Glutamatergic neuron (in vitro differentiated cells): Measurements from ENCODE around the gene NAB2. TPM values are rescaled to one million over a fixed set of nuclear protein-coding genes. Genes with fewer than 3 reads are reported as not detected.
A peak's percentile ranks its signal among the peaks of the same experiment; 100 is the strongest.

Experiments
- DNase-seq: peaks from one replicate; pipeline ENCODE4 v3.0.0; 2022
- H3K27ac Mint-ChIP-seq: one replicate; pipeline ENCODE4 v1.8.0; 2020; ENCODE audit warnings: mild to moderate bottlenecking, mixed read lengths, inconsistent platforms; ENCODE audit not compliant: unreplicated experiment
- H3K27me3 Mint-ChIP-seq: one replicate; pipeline ENCODE4 v1.8.0; 2020; ENCODE audit warnings: mild to moderate bottlenecking, moderate library complexity, mixed read lengths, inconsistent platforms; ENCODE audit not compliant: unreplicated experiment
- H3K36me3 Mint-ChIP-seq: one replicate; pipeline ENCODE4 v1.8.0; 2020; ENCODE audit warnings: mild to moderate bottlenecking, mixed read lengths, inconsistent platforms; ENCODE audit not compliant: unreplicated experiment
- H3K4me1 Mint-ChIP-seq: one replicate; pipeline ENCODE4 v1.8.0; 2020; ENCODE audit warnings: mild to moderate bottlenecking, low read depth, mixed read lengths, inconsistent platforms; ENCODE audit not compliant: unreplicated experiment
- H3K4me3 Mint-ChIP-seq: one replicate; pipeline ENCODE4 v1.8.0; 2020; ENCODE audit warnings: mild to moderate bottlenecking, mixed read lengths, inconsistent platforms; ENCODE audit not compliant: unreplicated experiment
- H3K9me3 Mint-ChIP-seq: one replicate; pipeline ENCODE4 v1.8.0; 2020; ENCODE audit warnings: mild to moderate bottlenecking, moderate library complexity, mixed read lengths, inconsistent platforms; ENCODE audit not compliant: unreplicated experiment
- CTCF ChIP-seq: fragments of 200-600 bp; sonication (generic); IDR thresholded peaks from one replicate; pipeline ENCODE4 v1.5.0; 2021; ENCODE audit not compliant: partially characterized antibody, unreplicated experiment
- total RNA-seq: library from RNA; stranded (reverse); fragmentation: NEBNext Ultra II Directional; extraction: Animal tissue kit (Norgen Biotek cat#: 25700); gene quantifications from one replicate; pipeline ENCODE4 v1.2.1, GENCODE V29; 2021; ENCODE audit not compliant: unreplicated experiment

Gene NAB2
- total RNA-seq, 1 donor from 2014 or later = 20.0 TPM

GRCh38 chr12:57131896-57132744 is 43.2 kb downstream of the NAB2 start:
- TF ChIP-seq CTCF = no peak
- H3K9me3 Mint-ChIP-seq = no peaks in the 10 kb centered on the region
- no peak for DNase-seq
- no peaks in the 10 kb centered on the region for H3K36me3 Mint-ChIP-seq
- H3K4me3 Mint-ChIP-seq = peak overlapping the region; percentile 80
- H3K27me3 Mint-ChIP-seq = peaks cover 2% of the 10 kb centered on the region
- H3K27ac Mint-ChIP-seq = no peak overlapping the region
- peaks cover 24% of the 10 kb centered on the region for H3K4me1 Mint-ChIP-seq

GRCh38 chr12:57133013-57133569 is 44.2 kb downstream of the NAB2 start:
- H3K27ac Mint-ChIP-seq = no peak overlapping the region
- DNase-seq = no peak
- H3K4me3 Mint-ChIP-seq = peak overlapping the region; percentile 39
- no peaks in the 10 kb centered on the region for H3K9me3 Mint-ChIP-seq
- H3K36me3 Mint-ChIP-seq = no peaks in the 10 kb centered on the region
- TF ChIP-seq CTCF = no peak
- H3K27me3 Mint-ChIP-seq = no peaks in the 10 kb centered on the region
- peaks cover 25% of the 10 kb centered on the region for H3K4me1 Mint-ChIP-seq

- H3K9me3 Mint-ChIP-seq = no peaks in the 10 kb centered on the region
- peaks cover 31% of the 10 kb centered on the region for H3K4me1 Mint-ChIP-seq
Observed at GRCh38 chr12:57133916-57134315, 45.0 kb downstream of the NAB2 start.

GRCh38 chr12:57134949-57135348 is 46.0 kb downstream of the NAB2 start:
- no peak for DNase-seq
- Mint-ChIP-seq H3K4me1 (peaks cover 32% of the 10 kb centered on the region), H3K9me3 (no peaks in the 10 kb centered on the region), H3K27ac (no peak overlapping the region), H3K27me3 (peaks cover 4% of the 10 kb centered on the region), H3K36me3 (no peaks in the 10 kb centered on the region), H3K4me3 (no peak overlapping the region)
- TF ChIP-seq CTCF = no peak

More at GRCh38 chr12:57133916-57134315, 45.0 kb downstream of the NAB2 start:
- no peak for TF ChIP-seq CTCF
- peaks cover 4% of the 10 kb centered on the region for H3K27me3 Mint-ChIP-seq
- no peak overlapping the region for H3K27ac Mint-ChIP-seq
- no peak overlapping the region for H3K4me3 Mint-ChIP-seq
- no peak for DNase-seq
- no peaks in the 10 kb centered on the region for H3K36me3 Mint-ChIP-seq
